GM19455 (cell line): ENCODE data around the gene TSPYL2.

ENCODE experiments used
- ATAC-seq: cut with Tn5 transposase; IDR thresholded peaks from one replicate; pipeline ENCODE4 v1.9.1; 2021; ENCODE audit not compliant: unreplicated experiment

The TSPYL2 gene

GRCh38 chrX:53122013-53122412 is 39.8 kb downstream of the TSPYL2 start:
- no peak for ATAC-seq

DNA sequence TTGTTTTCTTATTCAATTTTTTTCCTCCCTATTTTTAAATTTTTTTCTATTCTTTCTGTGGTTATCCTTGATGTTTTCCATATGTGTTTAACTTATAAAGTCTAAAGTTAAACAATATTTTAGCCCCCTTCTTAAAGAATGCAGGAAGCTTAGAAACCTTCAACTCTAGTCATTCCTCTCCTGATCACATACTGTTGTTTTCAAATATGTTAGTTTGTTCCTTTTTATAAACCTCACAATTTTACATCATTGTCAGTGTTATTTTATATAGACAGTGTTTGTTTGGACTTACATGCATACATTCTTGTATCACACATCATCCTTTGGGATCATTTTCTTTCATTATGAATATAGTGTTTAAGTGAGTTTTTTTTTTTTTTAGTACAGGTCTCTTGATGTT is 43.3 kb downstream of the TSPYL2 start:
- no peak for ATAC-seq

DNA sequence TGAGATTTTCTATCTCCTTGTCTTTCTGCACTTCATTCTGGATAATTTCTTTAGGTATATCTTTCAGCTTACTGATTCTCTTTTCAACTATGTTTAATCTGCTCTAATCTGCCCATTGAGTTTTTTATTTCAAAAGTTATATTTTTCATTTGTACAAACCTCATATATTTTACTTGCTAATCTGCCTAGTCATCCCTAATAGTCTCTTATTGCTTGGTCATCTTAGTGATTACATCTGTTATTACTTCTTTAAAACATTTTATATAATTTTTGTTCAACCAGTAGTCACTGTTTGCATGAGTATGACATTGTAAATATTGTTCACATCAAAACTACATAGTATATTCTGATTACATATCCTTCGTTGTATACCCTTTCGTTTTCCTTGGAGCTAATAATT is 44.2 kb downstream of the TSPYL2 start:
- no peak for ATAC-seq

DNA sequence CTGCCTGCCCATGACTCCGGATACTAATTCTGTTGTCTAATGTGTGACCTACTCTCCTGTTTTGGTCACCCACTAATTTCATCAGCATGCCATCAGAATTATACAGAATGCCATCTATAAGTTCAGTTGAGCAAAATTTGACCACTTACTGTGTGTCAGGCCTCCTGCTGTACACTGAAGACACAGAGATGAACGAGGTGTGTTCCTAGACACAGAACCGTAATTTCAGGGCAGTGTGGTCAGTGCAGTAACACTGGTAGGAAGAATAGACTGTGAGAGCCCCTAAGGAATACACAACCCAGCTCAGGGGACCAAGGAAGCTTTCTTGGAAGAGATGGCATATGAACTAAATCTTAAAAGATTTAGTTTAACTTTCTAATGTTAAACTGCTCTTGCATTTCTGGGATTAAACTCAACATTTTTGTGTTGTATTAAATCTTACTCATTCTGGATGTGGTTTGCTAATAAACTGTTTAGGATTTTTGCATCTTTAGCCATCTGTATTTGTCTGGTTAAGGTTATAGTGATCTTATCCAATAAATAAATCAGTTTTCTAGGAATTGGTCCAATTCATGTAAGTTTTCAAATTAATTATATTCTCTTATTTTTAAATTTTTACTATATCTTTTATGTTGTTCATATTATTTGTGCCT is 46.1 kb downstream of the TSPYL2 start:
- no peak for ATAC-seq

DNA sequence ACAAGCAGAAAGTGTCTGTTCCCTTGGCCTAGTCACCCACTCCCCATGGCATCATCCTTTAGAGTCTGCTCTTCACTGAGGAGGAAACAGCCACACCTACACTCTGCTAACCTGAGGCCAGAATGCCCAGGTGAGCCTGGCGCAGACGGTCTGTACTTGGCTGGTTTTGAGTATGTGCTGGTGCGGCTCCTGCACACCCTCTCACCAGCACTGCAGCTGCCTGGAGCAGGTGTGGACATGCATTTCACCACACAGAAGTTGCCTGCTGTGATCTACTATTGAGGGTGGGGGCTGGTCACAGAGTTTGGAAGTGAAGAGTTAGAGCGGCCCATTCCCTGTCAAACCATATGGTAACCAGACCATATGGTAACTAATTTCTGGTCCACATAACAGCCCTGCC is 51.2 kb downstream of the TSPYL2 start:
- ATAC-seq = no peak

DNA sequence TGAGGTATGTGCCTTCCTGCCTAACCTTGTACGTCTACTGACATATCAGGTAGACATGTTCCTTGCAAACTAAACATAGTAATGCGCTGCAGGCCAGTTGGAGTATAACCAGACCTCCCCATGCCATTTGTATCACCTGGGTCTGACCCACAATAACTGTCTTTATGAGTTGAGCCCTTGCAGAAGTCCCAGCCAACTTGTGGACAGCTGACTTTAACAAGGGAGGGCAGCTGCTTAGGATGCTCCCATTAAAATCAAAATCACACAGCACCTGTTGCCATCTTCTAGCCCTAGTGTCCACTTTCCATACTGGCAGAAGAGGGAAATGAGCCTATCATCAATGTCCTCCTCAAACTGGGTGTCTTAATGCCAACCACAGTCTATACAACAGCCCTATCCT is 53.4 kb downstream of the TSPYL2 start:
- no peak for ATAC-seq
